A673 (cell line): Measurements from ENCODE around the gene TTC19. TPM values are rescaled to one million over a fixed set of nuclear protein-coding genes. Genes with fewer than 3 reads are reported as not detected.

ENCODE experiments used
- BruUV-seq: library from RNA; stranded (reverse); fragments of 400-500 nt; replicated peaks from 2 replicates; lab custom pipeline; 2021; lab: Mats Ljungman, UMichigan
- CTCF ChIA-PET: fragments of 300-600 bp; sonication (Branson Sonifier 250); formaldehyde crosslinking; loops from one replicate; lab custom pipeline; 2022; ENCODE audit warnings: antibody characterized with exemption; lab: Charles Lee
- POLR2A ChIA-PET: fragments of 300-600 bp; sonication (Branson Sonifier 250); formaldehyde crosslinking; loops from one replicate; lab custom pipeline; 2022; ENCODE audit warnings: antibody characterized with exemption; ENCODE audit not compliant: low non-redundant PET; lab: Charles Lee
- DNase-seq: peaks from one replicate; pipeline ENCODE4 v3.0.0-alpha.2; 2015; ENCODE audit warnings: low spot score
- H3K27ac ChIP-seq: fragments of 200-600 bp; sonication (generic); 2 replicates; pipeline ENCODE4 v1.5.1; 2016; ENCODE audit warnings: mixed run types, low read depth, mild to moderate bottlenecking, mixed read lengths, antibody characterized with exemption, low read length; ENCODE audit not compliant: poor library complexity, severe bottlenecking
- H3K27me3 ChIP-seq: fragments of 200-600 bp; sonication (generic); replicated peaks from 2 replicates; pipeline ENCODE4 v1.6.1; 2017; ENCODE audit warnings: mixed run types, low read depth, mild to moderate bottlenecking, mixed read lengths, antibody characterized with exemption, low read length; ENCODE audit not compliant: insufficient read depth, poor library complexity
- H3K36me3 ChIP-seq: fragments of 200-600 bp; sonication (generic); 2 replicates; pipeline ENCODE4 v1.6.1; 2016; ENCODE audit warnings: mixed run types, mild to moderate bottlenecking, mixed read lengths, antibody characterized with exemption, low read length; ENCODE audit not compliant: insufficient read depth, poor library complexity, severe bottlenecking
- H3K4me1 ChIP-seq: fragments of 200-600 bp; sonication (generic); 2 replicates; pipeline ENCODE4 v1.6.1; 2017; ENCODE audit warnings: mixed run types, mild to moderate bottlenecking, mixed read lengths, antibody characterized with exemption, low read length; ENCODE audit not compliant: insufficient read depth, poor library complexity, severe bottlenecking
- H3K4me3 ChIP-seq: fragments of 200-600 bp; sonication (generic); 2 replicates; pipeline ENCODE4 v1.5.1; 2016; ENCODE audit warnings: low read depth, mixed run types, mild to moderate bottlenecking, mixed read lengths, low read length; ENCODE audit not compliant: poor library complexity, severe bottlenecking
- H3K9me3 ChIP-seq: fragments of 200-600 bp; sonication (generic); 2 replicates; pipeline ENCODE4 v1.6.1; 2016; ENCODE audit warnings: mixed run types, low read depth, mild to moderate bottlenecking, mixed read lengths, antibody characterized with exemption, low read length; ENCODE audit not compliant: poor library complexity, severe bottlenecking
- EZH2 ChIP-seq: fragments of 200-600 bp; sonication (generic); IDR thresholded peaks from 2 replicates; pipeline ENCODE4 v1.6.1; 2017; ENCODE audit warnings: borderline replicate concordance, low read depth, mild to moderate bottlenecking, mixed read lengths, antibody characterized with exemption, low read length; ENCODE audit not compliant: poor library complexity, severe bottlenecking
- intact Hi-C: fragments of 100-400 bp; cut with micrococcal nuclease; formaldehyde crosslinking; loops from one replicate; pipeline ENCODE4 v1.10.0; 2022; ENCODE audit not compliant: unreplicated experiment
- total RNA-seq: library from RNA; stranded (reverse); gene quantifications from 2 replicates; pipeline ENCODE4 v1.2.3, GENCODE V29; 2021
- TF ChIP-seq, protein P1 (sequence below): fragments of 300-800, 200-600 bp; sonication (generic); conservative IDR thresholded peaks from 2 replicates; pipeline ENCODE4 v1.5.1; 2017; ENCODE audit warnings: low read depth, mild to moderate bottlenecking, antibody characterized with exemption, low read length, moderate library complexity, mixed read lengths

The TTC19 gene
- total RNA-seq, 1 experiment from 2014 or later: 44.5 TPM

DNA sequence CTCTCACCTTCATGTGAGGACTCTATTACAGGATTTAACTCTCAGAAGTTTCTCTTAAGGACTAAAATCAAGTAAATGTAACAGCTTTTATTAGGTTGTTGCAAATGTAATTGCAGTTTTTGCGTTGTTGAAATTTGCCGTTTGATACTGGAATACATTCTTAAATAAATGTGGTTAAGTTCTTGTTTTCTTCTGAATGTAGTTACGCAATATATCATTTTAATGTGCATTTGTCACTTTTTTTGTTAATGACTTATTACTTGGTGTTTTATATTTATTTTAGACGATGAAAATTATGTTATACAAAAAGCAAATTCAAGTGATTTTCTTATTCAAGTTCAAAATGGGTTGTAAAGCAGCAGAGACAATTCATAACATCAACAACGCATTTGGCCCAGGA, 76.3 kb downstream of the TTC19 start:
- Histone ChIP-seq H3K27me3 (no peaks in the 10 kb centered on the region), H3K36me3 (peaks cover 55% of the 10 kb centered on the region), H3K4me3 (no peak overlapping the region), H3K4me1 (no peaks in the 10 kb centered on the region), H3K27ac (no peak overlapping the region), H3K9me3 (no peaks in the 10 kb centered on the region)
- no TSS peak for BruUV-seq
- no peak for DNase-seq
- ChIA-PET CTCF (no interaction called here), POLR2A (no interaction called here)
- intact Hi-C loops: no loop called here
- TF ChIP-seq, protein P1, sequence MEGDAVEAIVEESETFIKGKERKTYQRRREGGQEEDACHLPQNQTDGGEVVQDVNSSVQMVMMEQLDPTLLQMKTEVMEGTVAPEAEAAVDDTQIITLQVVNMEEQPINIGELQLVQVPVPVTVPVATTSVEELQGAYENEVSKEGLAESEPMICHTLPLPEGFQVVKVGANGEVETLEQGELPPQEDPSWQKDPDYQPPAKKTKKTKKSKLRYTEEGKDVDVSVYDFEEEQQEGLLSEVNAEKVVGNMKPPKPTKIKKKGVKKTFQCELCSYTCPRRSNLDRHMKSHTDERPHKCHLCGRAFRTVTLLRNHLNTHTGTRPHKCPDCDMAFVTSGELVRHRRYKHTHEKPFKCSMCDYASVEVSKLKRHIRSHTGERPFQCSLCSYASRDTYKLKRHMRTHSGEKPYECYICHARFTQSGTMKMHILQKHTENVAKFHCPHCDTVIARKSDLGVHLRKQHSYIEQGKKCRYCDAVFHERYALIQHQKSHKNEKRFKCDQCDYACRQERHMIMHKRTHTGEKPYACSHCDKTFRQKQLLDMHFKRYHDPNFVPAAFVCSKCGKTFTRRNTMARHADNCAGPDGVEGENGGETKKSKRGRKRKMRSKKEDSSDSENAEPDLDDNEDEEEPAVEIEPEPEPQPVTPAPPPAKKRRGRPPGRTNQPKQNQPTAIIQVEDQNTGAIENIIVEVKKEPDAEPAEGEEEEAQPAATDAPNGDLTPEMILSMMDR: no peak
- TF ChIP-seq EZH2: no peak

Other genes with a start within 250 kb of the TTC19 start
- gene ADORA2B, start 54.7 kb upstream of the TTC19 start, total RNA-seq: 3.9 and 5.9 TPM in 2 replicates
- 28.7 and 39.8 TPM in 2 replicates for gene ZSWIM7, start 120 bp upstream of the TTC19 start, total RNA-seq
- 148 and 150 TPM in 2 replicates for gene NCOR1, start 215.7 kb downstream of the TTC19 start, total RNA-seq
- 31.7 and 41.9 TPM in 2 replicates for gene PIGL, start 217.4 kb downstream of the TTC19 start, total RNA-seq